Measurements from ENCODE around the gene MAGEE2. TPM values are rescaled to one million over a fixed set of nuclear protein-coding genes. Genes with fewer than 3 reads are reported as not detected.
"Not testable (repeated sequence)": the region's sequence is repeated elsewhere in the genome, so short reads cannot be mapped to it uniquely, and the experiment has no call there.

Gene MAGEE2, protein sequence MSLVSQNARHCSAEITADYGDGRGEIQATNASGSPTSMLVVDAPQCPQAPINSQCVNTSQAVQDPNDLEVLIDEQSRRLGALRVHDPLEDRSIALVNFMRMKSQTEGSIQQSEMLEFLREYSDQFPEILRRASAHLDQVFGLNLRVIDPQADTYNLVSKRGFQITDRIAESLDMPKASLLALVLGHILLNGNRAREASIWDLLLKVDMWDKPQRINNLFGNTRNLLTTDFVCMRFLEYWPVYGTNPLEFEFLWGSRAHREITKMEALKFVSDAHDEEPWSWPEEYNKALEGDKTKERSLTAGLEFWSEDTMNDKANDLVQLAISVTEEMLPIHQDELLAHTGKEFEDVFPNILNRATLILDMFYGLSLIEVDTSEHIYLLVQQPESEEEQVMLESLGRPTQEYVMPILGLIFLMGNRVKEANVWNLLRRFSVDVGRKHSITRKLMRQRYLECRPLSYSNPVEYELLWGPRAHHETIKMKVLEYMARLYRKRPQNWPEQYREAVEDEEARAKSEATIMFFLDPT
- total RNA-seq, result 0.27 TPM

DNA sequence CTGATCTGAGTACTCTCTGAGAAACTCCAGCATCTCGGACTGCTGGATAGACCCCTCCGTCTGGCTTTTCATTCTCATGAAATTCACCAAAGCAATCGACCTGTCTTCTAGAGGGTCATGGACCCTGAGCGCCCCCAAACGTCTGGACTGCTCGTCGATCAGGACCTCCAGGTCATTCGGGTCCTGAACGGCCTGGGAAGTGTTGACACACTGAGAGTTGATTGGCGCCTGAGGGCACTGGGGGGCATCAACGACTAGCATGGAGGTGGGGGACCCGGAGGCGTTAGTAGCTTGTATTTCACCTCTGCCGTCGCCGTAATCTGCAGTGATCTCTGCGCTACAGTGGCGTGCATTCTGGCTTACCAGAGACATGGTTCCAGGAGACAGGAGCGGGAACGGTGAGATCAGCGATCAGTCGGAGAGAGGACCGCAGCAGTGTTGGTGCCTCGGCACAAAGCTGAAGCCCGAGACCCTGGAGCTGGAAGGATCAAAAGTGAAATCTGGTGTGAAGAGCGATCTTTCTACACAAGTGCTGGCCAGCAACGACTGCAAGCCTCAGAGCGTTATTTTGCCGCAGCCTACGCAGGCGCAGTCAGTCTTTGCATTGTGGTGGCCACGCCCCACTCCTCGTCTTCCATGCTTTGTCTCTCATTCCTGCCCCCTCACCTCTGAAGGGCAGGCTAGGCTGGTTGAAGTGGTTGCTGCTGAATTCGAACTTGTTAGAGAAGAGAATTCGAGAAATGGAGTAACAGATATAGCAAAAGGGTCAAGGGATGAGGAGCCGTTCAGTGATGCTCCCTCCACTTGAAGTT is at the start of gene MAGEE2:
Gene MAGEE2, minus strand, starts transcription at position 575 of the 812 bp plus-strand sequence. Its CDS starts 203 bp downstream, at position 372.
- DNase-seq (ENCODE audit: low read depth in 2 of 3, low spot score in 2 of 3), result peak in 1 of 3 donors; percentile 37

DNA sequence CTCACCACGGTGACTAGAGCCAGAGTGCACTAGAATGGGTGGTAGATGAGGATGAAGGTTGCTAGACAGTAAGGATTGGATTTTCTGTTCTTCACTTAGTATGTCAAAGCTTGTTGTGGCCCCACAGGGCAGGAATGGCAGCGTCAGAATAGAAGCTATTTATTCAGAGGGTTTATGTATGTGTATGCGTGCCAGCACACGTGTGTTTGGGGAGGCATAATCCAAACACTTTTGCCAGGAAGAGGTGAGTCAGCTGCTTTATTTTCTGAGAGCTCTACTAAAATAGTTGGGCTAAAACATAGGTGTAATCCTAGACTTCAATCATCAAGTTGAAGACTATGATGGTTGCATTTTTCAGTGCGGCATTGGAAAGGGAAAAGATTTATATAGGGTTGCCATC is 1.2 kb upstream of the MAGEE2 start:
- DNase-seq (ENCODE audit: low read depth in 2 of 3, low spot score in 2 of 3), result no peak

DNA sequence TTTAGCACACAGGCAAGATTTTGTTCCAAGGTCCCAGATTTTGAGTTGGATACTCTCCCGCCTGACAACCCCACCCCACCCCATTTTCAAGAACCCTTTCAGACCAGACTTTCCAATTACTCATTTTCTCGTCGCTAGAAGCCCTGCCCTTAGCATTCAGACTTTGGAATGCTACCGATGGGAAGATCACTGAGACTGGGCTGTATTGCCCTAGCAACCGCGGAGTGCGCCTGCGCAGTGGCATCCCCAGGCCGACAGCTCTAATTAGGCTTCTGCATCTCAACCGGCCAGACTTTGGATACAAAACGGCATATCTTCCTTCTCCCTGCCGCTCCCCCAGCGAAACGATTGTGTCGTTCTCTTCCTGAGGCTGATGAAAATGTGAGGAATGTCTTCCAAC is 3.4 kb downstream of the MAGEE2 start:
- no peak for DNase-seq (ENCODE audit: low read depth in 2 of 3, low spot score in 2 of 3)

DNA sequence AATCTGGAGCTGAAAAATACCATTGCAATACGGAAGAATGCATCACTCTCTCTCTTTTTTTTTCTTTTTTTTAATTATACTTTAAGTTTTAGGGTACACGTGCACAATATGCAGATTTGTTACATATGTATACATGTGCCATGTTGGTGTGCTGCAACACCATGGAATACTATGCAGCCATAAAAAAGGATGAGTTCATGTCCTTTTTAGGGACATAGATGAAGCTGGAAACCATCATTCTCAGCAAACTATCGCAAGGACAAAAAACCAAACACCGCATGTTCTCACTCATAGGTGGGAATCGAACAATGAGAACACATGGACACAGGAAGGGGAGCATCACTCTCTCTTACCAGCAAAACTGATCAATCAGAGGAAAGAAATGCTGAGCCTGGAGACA is 17.0 kb downstream of the MAGEE2 start:
- not testable (repeated sequence) for DNase-seq (ENCODE audit: low read depth in 2 of 3, low spot score in 2 of 3)

DNA sequence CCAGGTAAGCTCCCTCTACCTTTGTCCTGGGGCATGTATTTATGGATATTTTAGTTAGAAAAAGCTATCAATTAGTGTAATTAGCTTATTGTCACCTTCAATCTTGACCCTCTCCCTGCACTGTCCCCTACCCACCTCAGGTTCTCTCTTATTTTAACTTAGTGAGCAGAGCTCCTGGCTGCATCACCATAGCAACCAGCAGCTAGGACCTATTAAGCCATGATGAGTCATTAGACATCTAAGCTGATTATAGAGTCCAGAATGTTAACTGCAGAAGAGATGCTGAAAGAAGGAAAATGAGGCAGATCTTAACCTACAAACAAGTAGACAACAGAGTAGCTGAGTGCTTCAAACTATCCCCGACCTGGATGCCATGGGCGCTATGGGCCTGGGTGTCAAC is 36.6 kb downstream of the MAGEE2 start:
- DNase-seq (ENCODE audit: low read depth in 2 of 3, low spot score in 2 of 3), result no peak

DNA sequence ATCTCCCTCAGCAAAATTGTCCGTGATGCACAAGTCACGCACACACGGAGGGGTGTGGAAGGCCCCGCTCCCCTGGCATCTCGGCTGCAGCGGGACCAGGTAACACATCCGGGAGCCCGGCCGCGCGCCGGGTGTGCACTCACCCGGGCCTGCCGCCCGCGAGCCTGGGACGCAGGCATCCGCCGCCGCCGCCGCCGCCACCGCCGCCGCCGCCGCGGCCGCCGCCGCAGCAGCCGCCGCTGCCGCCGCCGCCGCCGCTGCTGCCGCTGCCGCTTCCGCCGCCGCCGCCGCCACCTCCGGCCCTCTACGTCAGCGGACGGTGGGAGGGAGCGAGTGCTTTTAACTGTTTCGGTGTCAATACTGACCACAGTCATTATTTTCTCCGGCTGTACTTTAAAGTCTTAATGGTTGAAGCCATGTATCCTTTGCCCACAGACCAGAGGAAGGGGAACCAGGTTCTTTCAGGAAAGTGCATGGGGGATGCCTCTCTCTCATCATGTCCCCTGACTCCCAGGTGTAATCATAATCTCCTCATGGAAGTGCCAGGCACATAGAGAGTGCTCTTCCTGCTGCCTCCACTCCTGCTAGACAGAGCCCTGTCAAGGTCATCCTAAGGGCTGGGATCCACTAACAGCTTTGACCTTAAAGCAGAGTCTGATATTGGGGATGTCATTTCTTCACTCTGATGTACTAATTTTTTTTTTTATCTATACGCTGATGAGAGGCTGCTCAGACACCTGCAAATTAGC is 38.0 kb downstream of the MAGEE2 start:
- peak in 2 of 3 donors; percentile 20 to 47 for DNase-seq (ENCODE audit: low read depth in 2 of 3, low spot score in 2 of 3)
